ENCODE results near the gene RAB11FIP3. TPM values are rescaled to one million over a fixed set of nuclear protein-coding genes. Genes with fewer than 3 reads are reported as not detected.

RAB11FIP3 gene
- total and polyA plus RNA-seq, 2 of the 13 experiments (the other 11 are each of a cell fraction or from before 2014, with no cell fraction given), result 34.3 to 57.6 TPM

- TF ChIP-seq, protein P1, sequence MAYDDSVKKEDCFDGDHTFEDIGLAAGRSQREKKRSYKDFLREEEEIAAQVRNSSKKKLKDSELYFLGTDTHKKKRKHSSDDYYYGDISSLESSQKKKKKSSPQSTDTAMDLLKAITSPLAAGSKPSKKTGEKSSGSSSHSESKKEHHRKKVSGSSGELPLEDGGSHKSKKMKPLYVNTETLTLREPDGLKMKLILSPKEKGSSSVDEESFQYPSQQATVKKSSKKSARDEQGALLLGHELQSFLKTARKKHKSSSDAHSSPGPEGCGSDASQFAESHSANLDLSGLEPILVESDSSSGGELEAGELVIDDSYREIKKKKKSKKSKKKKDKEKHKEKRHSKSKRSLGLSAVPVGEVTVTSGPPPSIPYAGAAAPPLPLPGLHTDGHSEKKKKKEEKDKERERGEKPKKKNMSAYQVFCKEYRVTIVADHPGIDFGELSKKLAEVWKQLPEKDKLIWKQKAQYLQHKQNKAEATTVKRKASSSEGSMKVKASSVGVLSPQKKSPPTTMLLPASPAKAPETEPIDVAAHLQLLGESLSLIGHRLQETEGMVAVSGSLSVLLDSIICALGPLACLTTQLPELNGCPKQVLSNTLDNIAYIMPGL (CRISPR knock-in tag; IDR thresholded peaks at IDR 0.05; ENCODE audit: borderline replicate concordance in 1 of 2, low read depth in 1 of 2), result peak; percentile 21 to 85; a peak in 2 of 4 replicates
- peak; percentile 30; the same call in 1 of the 2 replicates for TF ChIP-seq ARID2 (CRISPR knock-in tag; IDR thresholded peaks at IDR 0.05; ENCODE audit: borderline replicate concordance)
- no peak; the same call in 1 of the 2 replicates for TF ChIP-seq EED (CRISPR knock-in tag; IDR thresholded peaks at IDR 0.05)
- no peak for TF ChIP-seq ARNT (IDR thresholded peaks at IDR 0.05)
- TF ChIP-seq ZSCAN25 (CRISPR knock-in tag; IDR thresholded peaks at IDR 0.05), result peak; percentile 77
- TF ChIP-seq ARHGAP35 (CRISPR knock-in tag; IDR thresholded peaks at IDR 0.05; ENCODE audit: borderline replicate concordance), result no peak
- TF ChIP-seq FOXK1 (CRISPR knock-in tag; IDR thresholded peaks at IDR 0.05; ENCODE audit: borderline replicate concordance, low read depth), result peak; percentile 91; the same call in 1 of the 2 replicates
- TF ChIP-seq, protein P2, sequence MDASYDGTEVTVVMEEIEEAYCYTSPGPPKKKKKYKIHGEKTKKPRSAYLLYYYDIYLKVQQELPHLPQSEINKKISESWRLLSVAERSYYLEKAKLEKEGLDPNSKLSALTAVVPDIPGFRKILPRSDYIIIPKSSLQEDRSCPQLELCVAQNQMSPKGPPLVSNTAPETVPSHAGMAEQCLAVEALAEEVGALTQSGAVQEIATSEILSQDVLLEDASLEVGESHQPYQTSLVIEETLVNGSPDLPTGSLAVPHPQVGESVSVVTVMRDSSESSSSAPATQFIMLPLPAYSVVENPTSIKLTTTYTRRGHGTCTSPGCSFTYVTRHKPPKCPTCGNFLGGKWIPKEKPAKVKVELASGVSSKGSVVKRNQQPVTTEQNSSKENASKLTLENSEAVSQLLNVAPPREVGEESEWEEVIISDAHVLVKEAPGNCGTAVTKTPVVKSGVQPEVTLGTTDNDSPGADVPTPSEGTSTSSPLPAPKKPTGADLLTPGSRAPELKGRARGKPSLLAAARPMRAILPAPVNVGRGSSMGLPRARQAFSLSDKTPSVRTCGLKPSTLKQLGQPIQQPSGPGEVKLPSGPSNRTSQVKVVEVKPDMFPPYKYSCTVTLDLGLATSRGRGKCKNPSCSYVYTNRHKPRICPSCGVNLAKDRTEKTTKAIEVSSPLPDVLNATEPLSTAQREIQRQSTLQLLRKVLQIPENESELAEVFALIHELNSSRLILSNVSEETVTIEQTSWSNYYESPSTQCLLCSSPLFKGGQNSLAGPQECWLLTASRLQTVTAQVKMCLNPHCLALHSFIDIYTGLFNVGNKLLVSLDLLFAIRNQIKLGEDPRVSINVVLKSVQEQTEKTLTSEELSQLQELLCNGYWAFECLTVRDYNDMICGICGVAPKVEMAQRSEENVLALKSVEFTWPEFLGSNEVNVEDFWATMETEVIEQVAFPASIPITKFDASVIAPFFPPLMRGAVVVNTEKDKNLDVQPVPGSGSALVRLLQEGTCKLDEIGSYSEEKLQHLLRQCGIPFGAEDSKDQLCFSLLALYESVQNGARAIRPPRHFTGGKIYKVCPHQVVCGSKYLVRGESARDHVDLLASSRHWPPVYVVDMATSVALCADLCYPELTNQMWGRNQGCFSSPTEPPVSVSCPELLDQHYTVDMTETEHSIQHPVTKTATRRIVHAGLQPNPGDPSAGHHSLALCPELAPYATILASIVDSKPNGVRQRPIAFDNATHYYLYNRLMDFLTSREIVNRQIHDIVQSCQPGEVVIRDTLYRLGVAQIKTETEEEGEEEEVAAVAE (CRISPR knock-in tag; IDR thresholded peaks at IDR 0.05; ENCODE audit: borderline replicate concordance), result peak; percentile 74; the same call in 1 of the 2 replicates
- peak; percentile 63; the same call in 1 of the 2 replicates for TF ChIP-seq ZNF619 (CRISPR knock-in tag; IDR thresholded peaks at IDR 0.05)
- TF ChIP-seq KDM3A (CRISPR knock-in tag; IDR thresholded peaks at IDR 0.05; ENCODE audit: low read depth), result peak; percentile 93
- no peak; the same call in 1 of the 2 replicates for TF ChIP-seq DNMT1 (CRISPR knock-in tag; IDR thresholded peaks at IDR 0.05)
- TF ChIP-seq WIZ (CRISPR knock-in tag; IDR thresholded peaks at IDR 0.05), result 0 out of 2 replicates have a peak, but pooled peaks have one; percentile 86
- TF ChIP-seq ZNF558 (CRISPR knock-in tag; IDR thresholded peaks at IDR 0.05; ENCODE audit: borderline replicate concordance), result no peak
- TF ChIP-seq ZC3H4 (CRISPR knock-in tag; IDR thresholded peaks at IDR 0.05; ENCODE audit: borderline replicate concordance), result no peak
- peak; percentile 91 for TF ChIP-seq ZNF430 (CRISPR knock-in tag; IDR thresholded peaks at IDR 0.05)
- TF ChIP-seq KAT8 (CRISPR knock-in tag; IDR thresholded peaks at IDR 0.05), result peak; percentile 82
- no peak for TF ChIP-seq HCFC1 (IDR thresholded peaks at IDR 0.05; ENCODE audit: low read depth, low read length)
These were observed 83.7 kb downstream of the RAB11FIP3 start (continued) for GRCh38 chr16:508884-509736.
